ENCODE data around the gene FAM228A.

Gene FAM228A

DNA sequence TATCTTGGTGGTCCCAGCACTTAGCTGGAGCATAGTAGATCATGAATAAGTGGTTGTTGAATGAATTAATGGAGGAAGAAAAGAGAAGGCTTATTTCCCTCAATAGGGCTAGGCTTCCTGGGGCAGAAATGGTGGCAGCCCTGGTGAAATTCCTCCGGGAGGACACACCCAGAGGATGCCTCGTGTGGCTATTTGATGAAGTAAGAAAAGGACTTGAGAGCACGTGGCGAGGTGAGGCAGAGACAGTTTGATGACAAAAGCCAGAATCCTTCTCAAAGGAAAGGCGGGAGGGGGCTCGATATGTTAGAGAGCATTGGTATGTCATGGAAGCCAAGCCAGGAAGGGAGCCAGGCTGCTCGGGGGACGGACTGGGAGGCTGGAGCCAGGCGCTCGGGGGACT is 14.7 kb downstream of the FAM228A start (continued):
- no peak for TF ChIP-seq PRDM10 (tag by site-specific recombination; IDR thresholded peaks at IDR 0.05)
- no peak for TF ChIP-seq ZNF768 (tag by site-specific recombination; IDR thresholded peaks at IDR 0.05)

GRCh38 chr2:24190503-24190902 is 15.7 kb downstream of the FAM228A start:
- Histone ChIP-seq H3K36me3 (ENCODE audit: control insufficient read depth in 2 of 2, insufficient read depth in 1 of 2, low read length in 2 of 2) (no peaks in the 10 kb centered on the region), H3K4me3 (ENCODE audit: low read depth, low read length) (no peak overlapping the region), H3K9me3 (ENCODE audit: control insufficient read depth, insufficient read depth, low read depth, low read length) (no peaks in the 10 kb centered on the region), H3K27ac (ENCODE audit: extremely low read depth, low read depth, low read length) (no peak overlapping the region), H3K4me1 (ENCODE audit: control insufficient read depth, insufficient read depth, low read length) (no peaks in the 10 kb centered on the region)
- CTCF ChIA-PET = interaction anchor here (0.6 kb wide), 1 partner anchor 27 kb away, joined by 3 read pairs; no protein-coding TSS in a partner anchor
- TF ChIP-seq, protein P1, sequence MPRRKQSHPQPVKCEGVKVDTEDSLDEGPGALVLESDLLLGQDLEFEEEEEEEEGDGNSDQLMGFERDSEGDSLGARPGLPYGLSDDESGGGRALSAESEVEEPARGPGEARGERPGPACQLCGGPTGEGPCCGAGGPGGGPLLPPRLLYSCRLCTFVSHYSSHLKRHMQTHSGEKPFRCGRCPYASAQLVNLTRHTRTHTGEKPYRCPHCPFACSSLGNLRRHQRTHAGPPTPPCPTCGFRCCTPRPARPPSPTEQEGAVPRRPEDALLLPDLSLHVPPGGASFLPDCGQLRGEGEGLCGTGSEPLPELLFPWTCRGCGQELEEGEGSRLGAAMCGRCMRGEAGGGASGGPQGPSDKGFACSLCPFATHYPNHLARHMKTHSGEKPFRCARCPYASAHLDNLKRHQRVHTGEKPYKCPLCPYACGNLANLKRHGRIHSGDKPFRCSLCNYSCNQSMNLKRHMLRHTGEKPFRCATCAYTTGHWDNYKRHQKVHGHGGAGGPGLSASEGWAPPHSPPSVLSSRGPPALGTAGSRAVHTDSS (tag by site-specific recombination; IDR thresholded peaks at IDR 0.05) = no peak
- POLR2A ChIA-PET = no interaction called here

DNA sequence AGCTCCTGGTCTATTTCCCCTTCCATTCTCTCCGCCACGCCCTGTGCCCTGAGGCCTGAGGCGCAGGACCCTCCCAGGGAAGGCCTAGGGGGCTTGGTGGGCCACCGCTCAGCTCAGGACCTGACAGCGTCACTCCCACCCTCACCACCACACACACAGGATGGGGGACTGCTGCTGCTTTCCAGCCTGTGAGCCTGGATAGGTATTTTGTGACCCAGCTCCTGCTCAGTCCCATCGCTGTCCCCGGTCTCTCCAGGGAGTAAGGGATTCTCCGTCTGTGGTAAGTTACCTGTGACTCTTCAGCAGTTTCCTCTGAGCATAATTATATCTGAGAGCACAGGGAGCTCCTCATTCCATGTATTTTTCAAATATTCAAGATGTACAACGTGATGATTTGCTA is 16.3 kb downstream of the FAM228A start:
- ChIA-PET POLR2A (no interaction called here), CTCF (no interaction called here)
- H3K4me3 ChIP-seq (ENCODE audit: low read depth, low read length) = no peak overlapping the region
- H3K9me3 ChIP-seq (ENCODE audit: control insufficient read depth, insufficient read depth, low read depth, low read length) = no peaks in the 10 kb centered on the region
- no peaks in the 10 kb centered on the region for H3K4me1 ChIP-seq (ENCODE audit: control insufficient read depth, insufficient read depth, low read length)
- no peak overlapping the region for H3K27ac ChIP-seq (ENCODE audit: extremely low read depth, low read depth, low read length)
- TF ChIP-seq, protein P2, sequence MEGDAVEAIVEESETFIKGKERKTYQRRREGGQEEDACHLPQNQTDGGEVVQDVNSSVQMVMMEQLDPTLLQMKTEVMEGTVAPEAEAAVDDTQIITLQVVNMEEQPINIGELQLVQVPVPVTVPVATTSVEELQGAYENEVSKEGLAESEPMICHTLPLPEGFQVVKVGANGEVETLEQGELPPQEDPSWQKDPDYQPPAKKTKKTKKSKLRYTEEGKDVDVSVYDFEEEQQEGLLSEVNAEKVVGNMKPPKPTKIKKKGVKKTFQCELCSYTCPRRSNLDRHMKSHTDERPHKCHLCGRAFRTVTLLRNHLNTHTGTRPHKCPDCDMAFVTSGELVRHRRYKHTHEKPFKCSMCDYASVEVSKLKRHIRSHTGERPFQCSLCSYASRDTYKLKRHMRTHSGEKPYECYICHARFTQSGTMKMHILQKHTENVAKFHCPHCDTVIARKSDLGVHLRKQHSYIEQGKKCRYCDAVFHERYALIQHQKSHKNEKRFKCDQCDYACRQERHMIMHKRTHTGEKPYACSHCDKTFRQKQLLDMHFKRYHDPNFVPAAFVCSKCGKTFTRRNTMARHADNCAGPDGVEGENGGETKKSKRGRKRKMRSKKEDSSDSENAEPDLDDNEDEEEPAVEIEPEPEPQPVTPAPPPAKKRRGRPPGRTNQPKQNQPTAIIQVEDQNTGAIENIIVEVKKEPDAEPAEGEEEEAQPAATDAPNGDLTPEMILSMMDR (tag by site-specific recombination; IDR thresholded peaks at IDR 0.05) = no peak
- TF ChIP-seq ZNF544 (tag by site-specific recombination; IDR thresholded peaks at IDR 0.05) (no peak), HOXA7 (CRISPR knock-in tag; IDR thresholded peaks at IDR 0.05; ENCODE audit: borderline replicate concordance) (no peak), SCRT1 (tag by site-specific recombination; IDR thresholded peaks at IDR 0.05; ENCODE audit: borderline replicate concordance) (no peak), OVOL3 (tag by site-specific recombination; IDR thresholded peaks at IDR 0.05) (no peak), ZBTB8A (tag by site-specific recombination; IDR thresholded peaks at IDR 0.05) (no peak), KLF9 (tag by site-specific recombination; IDR thresholded peaks at IDR 0.05; ENCODE audit: low read depth) (no peak), YY2 (tag by site-specific recombination; IDR thresholded peaks at IDR 0.05) (no peak), ATF2 (tag by site-specific recombination; IDR thresholded peaks at IDR 0.05; ENCODE audit: low read depth) (no peak), ZNF707 (tag by site-specific recombination; IDR thresholded peaks at IDR 0.05) (no peak), ZNF362 (tag by site-specific recombination; IDR thresholded peaks at IDR 0.05) (no peak)
- TF ChIP-seq, protein P3, sequence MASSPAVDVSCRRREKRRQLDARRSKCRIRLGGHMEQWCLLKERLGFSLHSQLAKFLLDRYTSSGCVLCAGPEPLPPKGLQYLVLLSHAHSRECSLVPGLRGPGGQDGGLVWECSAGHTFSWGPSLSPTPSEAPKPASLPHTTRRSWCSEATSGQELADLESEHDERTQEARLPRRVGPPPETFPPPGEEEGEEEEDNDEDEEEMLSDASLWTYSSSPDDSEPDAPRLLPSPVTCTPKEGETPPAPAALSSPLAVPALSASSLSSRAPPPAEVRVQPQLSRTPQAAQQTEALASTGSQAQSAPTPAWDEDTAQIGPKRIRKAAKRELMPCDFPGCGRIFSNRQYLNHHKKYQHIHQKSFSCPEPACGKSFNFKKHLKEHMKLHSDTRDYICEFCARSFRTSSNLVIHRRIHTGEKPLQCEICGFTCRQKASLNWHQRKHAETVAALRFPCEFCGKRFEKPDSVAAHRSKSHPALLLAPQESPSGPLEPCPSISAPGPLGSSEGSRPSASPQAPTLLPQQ (tag by site-specific recombination; IDR thresholded peaks at IDR 0.05) = no peak
- no peaks in the 10 kb centered on the region for H3K36me3 ChIP-seq (ENCODE audit: control insufficient read depth in 2 of 2, insufficient read depth in 1 of 2, low read length in 2 of 2)

All from HEK293 (cell line).